GM23338 (cell line): ENCODE measurements around the gene RAD18. TPM values are rescaled to one million over a fixed set of nuclear protein-coding genes. Genes with fewer than 3 reads are reported as not detected.

Experiments used
- ATAC-seq: fragments of 200-7000 bp; cut with Tn5 transposase; 3 replicates; pipeline ENCODE4 v1.9.1; 2020
- DNase-seq: peaks from one replicate; pipeline ENCODE4 v3.0.0-alpha.2; 2015; ENCODE audit warnings: low spot score
- H2AFZ ChIP-seq: fragments of 200-600 bp; sonication (generic); 2 replicates; pipeline ENCODE4 v1.8.0; 2016; ENCODE audit warnings: antibody characterized with exemption, mild to moderate bottlenecking, moderate library complexity
- H3F3A ChIP-seq: fragments of 200-600 bp; sonication (generic); replicated peaks from 2 replicates; pipeline ENCODE4 v1.8.0; 2017; ENCODE audit warnings: antibody characterized with exemption, mixed run types, low read depth
- H3K27ac ChIP-seq: fragments of 200-600 bp; sonication (generic); 2 replicates; pipeline ENCODE4 v1.6.1; 2016; ENCODE audit warnings: low read depth
- H3K27me3 ChIP-seq: fragments of 200-600 bp; sonication (generic); 2 replicates; pipeline ENCODE4 v1.8.0; 2016; ENCODE audit warnings: mild to moderate bottlenecking, mixed run types, moderate library complexity; ENCODE audit not compliant: insufficient read depth
- H3K36me3 ChIP-seq: fragments of 200-600 bp; sonication (generic); 2 replicates; pipeline ENCODE4 v1.8.0; 2016; ENCODE audit warnings: mild to moderate bottlenecking; ENCODE audit not compliant: insufficient read depth
- H3K4me1 ChIP-seq: fragments of 200-600 bp; sonication (generic); 2 replicates; pipeline ENCODE4 v1.8.0; 2016; ENCODE audit warnings: mild to moderate bottlenecking, moderate library complexity; ENCODE audit not compliant: insufficient read depth
- H3K4me2 ChIP-seq: fragments of 200-600 bp; sonication (generic); 2 replicates; pipeline ENCODE4 v1.7.1; 2017; ENCODE audit warnings: mixed run types
- H3K4me3 ChIP-seq: fragments of 200-600 bp; sonication (generic); 2 replicates; pipeline ENCODE4 v1.6.1; 2016; ENCODE audit warnings: mixed run types
- H3K79me2 ChIP-seq: fragments of 200-600 bp; sonication (generic); replicated peaks from 2 replicates; pipeline ENCODE4 v1.8.0; 2017; ENCODE audit warnings: mild to moderate bottlenecking; ENCODE audit not compliant: insufficient read depth
- H3K9me2 ChIP-seq: fragments of 200-600 bp; sonication (generic); 2 replicates; pipeline ENCODE4 v1.8.0; 2017; ENCODE audit not compliant: insufficient read depth
- H4K20me1 ChIP-seq: fragments of 200-600 bp; sonication (generic); replicated peaks from 2 replicates; pipeline ENCODE4 v1.8.0; 2017; ENCODE audit warnings: mild to moderate bottlenecking; ENCODE audit not compliant: insufficient read depth
- H3K27ac Mint-ChIP-seq: 2 replicates; pipeline ENCODE4 v1.8.0; 2020; ENCODE audit warnings: inconsistent platforms, mild to moderate bottlenecking, moderate library complexity, mixed read lengths
- H3K27me3 Mint-ChIP-seq: 3 replicates; pipeline ENCODE4 v1.8.0; 2022; ENCODE audit warnings: low read depth, mild to moderate bottlenecking, moderate library complexity, mixed read lengths, inconsistent platforms; ENCODE audit not compliant: insufficient read depth, poor library complexity
- H3K36me3 Mint-ChIP-seq: 3 replicates; pipeline ENCODE4 v1.8.0; 2021; ENCODE audit warnings: low read depth, mild to moderate bottlenecking, inconsistent platforms, moderate library complexity, mixed read lengths
- H3K4me1 Mint-ChIP-seq: 3 replicates; pipeline ENCODE4 v1.8.0; 2020; ENCODE audit warnings: mild to moderate bottlenecking, inconsistent platforms, mixed read lengths
- H3K4me3 Mint-ChIP-seq: 3 replicates; pipeline ENCODE4 v1.8.0; 2021; ENCODE audit warnings: moderate library complexity, mild to moderate bottlenecking, inconsistent platforms, mixed read lengths
- H3K9me3 Mint-ChIP-seq: 3 replicates; pipeline ENCODE4 v1.8.0; 2020; ENCODE audit warnings: moderate library complexity, mild to moderate bottlenecking, inconsistent platforms, mixed read lengths
- CREB1 ChIP-seq: fragments of 250-450 bp; sonication (Bioruptor Pico); IDR thresholded peaks from 2 replicates; pipeline ENCODE4 v1.5.0; 2020; ENCODE audit warnings: low read depth, mild to moderate bottlenecking, moderate library complexity
- EZH2 ChIP-seq: fragments of 200-600 bp; sonication (generic); IDR thresholded peaks from one replicate; pipeline ENCODE4 v1.8.0; 2017; ENCODE audit warnings: antibody characterized with exemption, mild to moderate bottlenecking, low read depth; ENCODE audit not compliant: unreplicated experiment
- EZH2phosphoT487 ChIP-seq: fragments of 200-600 bp; sonication (generic); IDR thresholded peaks from one replicate; pipeline ENCODE4 v1.8.1; 2018; ENCODE audit warnings: antibody characterized with exemption; ENCODE audit not compliant: unreplicated experiment
- NANOG ChIP-seq: IDR thresholded peaks from 2 replicates; pipeline ENCODE4 v1.6.1; 2016; ENCODE audit warnings: antibody characterized with exemption, borderline replicate concordance
- REST ChIP-seq: IDR thresholded peaks from one replicate; pipeline ENCODE4 v1.6.1; 2018; ENCODE audit warnings: antibody characterized with exemption; ENCODE audit not compliant: unreplicated experiment
- STAT1 ChIP-seq: IDR thresholded peaks from one replicate; pipeline ENCODE4 v1.6.1; 2016; ENCODE audit warnings: antibody characterized with exemption; ENCODE audit not compliant: unreplicated experiment
- ZNF114 ChIP-seq: fragments of 250-450 bp; sonication (Bioruptor Pico); IDR thresholded peaks from 2 replicates; pipeline ENCODE4 v1.5.0; 2020; ENCODE audit warnings: mild to moderate bottlenecking, moderate library complexity
- ZNF462 ChIP-seq: fragments of 250-450 bp; sonication (Bioruptor Pico); IDR thresholded peaks from 2 replicates; pipeline ENCODE4 v1.5.0; 2020; ENCODE audit warnings: mild to moderate bottlenecking, moderate library complexity
- polyA plus RNA-seq: library from polyadenylated mRNA; unstranded; fragments of >200 nt; fragmentation: Nextera tagmentation; extraction: Ambion mirVana; gene quantifications from 2 replicates; pipeline ENCODE4 v1.2.1, GENCODE V29; 2016
- total RNA-seq: library from RNA; depleted of rRNA; stranded (reverse); fragments of >200 nt; shearing (Covaris generic); gene quantifications from 2 replicates; pipeline ENCODE4 v1.2.3, GENCODE V29; 2014

RAD18 gene
- total and polyA plus RNA-seq, 2 experiments from 2014 or later: 25.4 to 40.1 TPM

- TF ChIP-seq ZNF114 (CRISPR knock-in tag): no peak
Measured at GRCh38 chr3:8981700-8982099, 18.4 kb upstream of the RAD18 start (continued).

GRCh38 chr3:8981296-8981695, 18.0 kb upstream of the RAD18 start:
- H3K27ac Mint-ChIP-seq: no peak overlapping the region
- DNase-seq (no peak), ATAC-seq (no peak)
- no peaks in the 10 kb centered on the region for H4K20me1 ChIP-seq
- no peak for TF ChIP-seq ZNF462
- no peak overlapping the region for H3K4me2 ChIP-seq
- no peaks in the 10 kb centered on the region for H3K4me1 ChIP-seq
- no peaks in the 10 kb centered on the region for H3K27me3 ChIP-seq
- H3K79me2 ChIP-seq: no peaks in the 10 kb centered on the region
- peaks cover 3% of the 10 kb centered on the region; the same call in 2 of the 3 replicates for H3K9me3 Mint-ChIP-seq
- H3K9me2 ChIP-seq: peaks cover 10% of the 10 kb centered on the region; the same call in 1 of the 2 replicates
- H2AFZ ChIP-seq: no peak overlapping the region
- no peaks in the 10 kb centered on the region for H3K4me1 Mint-ChIP-seq
- no peaks in the 10 kb centered on the region for H3K36me3 ChIP-seq
- H3K36me3 Mint-ChIP-seq: no peaks in the 10 kb centered on the region
- H3K27ac ChIP-seq: no peak overlapping the region
- peaks cover 6% of the 10 kb centered on the region for H3K27me3 Mint-ChIP-seq
- H3K4me3 ChIP-seq: no peak overlapping the region
- no peak overlapping the region for H3K4me3 Mint-ChIP-seq
- H3F3A ChIP-seq: no peaks in the 10 kb centered on the region

GRCh38 chr3:8980756-8981257, 17.5 kb upstream of the RAD18 start:
- no peaks in the 10 kb centered on the region for H3F3A ChIP-seq
- H3K36me3 ChIP-seq: no peaks in the 10 kb centered on the region
- H3K4me2 ChIP-seq: no peak overlapping the region
- H3K9me2 ChIP-seq: peaks cover 10% of the 10 kb centered on the region; the same call in 1 of the 2 replicates
- DNase-seq (no peak), ATAC-seq (no peak)
- Mint-ChIP-seq H3K4me1 (peaks cover under 1% of the 10 kb centered on the region; the same call in 1 of the 3 replicates), H3K27me3 (peaks cover 6% of the 10 kb centered on the region), H3K9me3 (peaks cover 3% of the 10 kb centered on the region; the same call in 2 of the 3 replicates), H3K4me3 (no peak overlapping the region), H3K27ac (no peak overlapping the region), H3K36me3 (no peaks in the 10 kb centered on the region)
- H3K27me3 ChIP-seq: no peaks in the 10 kb centered on the region
- no peaks in the 10 kb centered on the region for H3K4me1 ChIP-seq
- no peaks in the 10 kb centered on the region for H4K20me1 ChIP-seq
- H2AFZ ChIP-seq: no peak overlapping the region
- H3K27ac ChIP-seq: no peak overlapping the region
- no peak overlapping the region for H3K4me3 ChIP-seq
- H3K79me2 ChIP-seq: no peaks in the 10 kb centered on the region
- TF ChIP-seq NANOG: no peak
- no peak for TF ChIP-seq ZNF114 (CRISPR knock-in tag)
- no peak for TF ChIP-seq CREB1 (CRISPR knock-in tag)
- no peak for TF ChIP-seq REST
- no peak for TF ChIP-seq EZH2
- TF ChIP-seq EZH2phosphoT487: no peak
- no peak for TF ChIP-seq STAT1
